GM12891 (cell line): ENCODE data around the gene MRPL10.
"Not testable (repeated sequence)": the region's sequence is repeated elsewhere in the genome, so short reads cannot be mapped to it uniquely, and the experiment has no call there.

Source experiments
- PAX5 ChIP-seq: IDR thresholded peaks from 2 replicates; pipeline ENCODE4 v1.6.1; 2011; ENCODE audit warnings: low read length, moderate library complexity, mild to moderate bottlenecking; ENCODE audit not compliant: insufficient read depth, severe bottlenecking
- POLR2A ChIP-seq: IDR thresholded peaks from 2 replicates; pipeline ENCODE4 v1.6.1; 2011; ENCODE audit warnings: low read depth, low read length, control low read depth
- POLR2AphosphoS5 ChIP-seq: IDR thresholded peaks from 2 replicates; pipeline ENCODE4 v1.6.1; 2011; ENCODE audit warnings: low read depth, low read length, control low read depth
- POU2F2 ChIP-seq: IDR thresholded peaks from 2 replicates; pipeline ENCODE4 v1.6.1; 2011; ENCODE audit warnings: low read depth, mild to moderate bottlenecking, control low read depth, low read length, moderate library complexity
- SPI1 ChIP-seq: IDR thresholded peaks from 2 replicates; pipeline ENCODE4 v1.6.1; 2011; ENCODE audit warnings: low read depth, low read length, control low read depth
- TAF1 ChIP-seq: IDR thresholded peaks from 2 replicates; pipeline ENCODE4 v1.6.1; 2011; ENCODE audit warnings: low read depth, low read length, control low read depth

DNA sequence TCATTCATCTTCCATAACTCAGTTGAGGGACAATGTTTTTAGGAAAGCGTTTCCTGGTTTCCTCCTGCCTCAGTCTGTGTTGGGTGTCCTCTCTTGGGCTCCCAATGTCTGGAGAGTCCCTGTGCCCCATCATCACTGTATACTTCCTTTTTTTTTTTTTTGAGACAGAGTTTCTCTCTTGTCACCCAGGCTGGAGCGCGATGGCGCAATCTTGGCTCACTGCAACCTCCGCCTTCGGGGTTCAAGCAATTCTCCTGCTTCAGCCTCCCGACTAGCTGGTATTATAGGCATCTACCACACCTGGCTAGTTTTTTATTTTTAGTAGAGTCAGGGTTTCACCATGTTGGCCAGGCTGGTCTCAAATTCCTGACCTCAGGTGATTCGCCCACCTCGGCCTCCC lies 57.7 kb downstream of the MRPL10 start:
- TF ChIP-seq POLR2AphosphoS5, POU2F2, POLR2A, TAF1, SPI1, PAX5: not testable (repeated sequence)
